CD4-positive, alpha-beta memory T cell (primary cell): ENCODE measurements around the gene ITGB4. TPM values are rescaled to one million over a fixed set of nuclear protein-coding genes. Genes with fewer than 3 reads are reported as not detected.
A peak's percentile ranks its signal among the peaks of the same experiment; 100 is the strongest.

Experiments
- CTCF ChIA-PET: fragments of 350-600 bp; sonication (Branson Sonifier 250); formaldehyde crosslinking; loops from one replicate; lab custom pipeline; 2021; ENCODE audit warnings: inconsistent platforms; ENCODE audit not compliant: partially characterized antibody; lab: Charles Lee
- POLR2A ChIA-PET: fragments of 350-600 bp; sonication (Branson Sonifier 250); formaldehyde crosslinking; loops from one replicate; lab custom pipeline; 2021; ENCODE audit not compliant: partially characterized antibody; lab: Charles Lee
- DNase-seq, 5 donors: peaks; one replicate each; pipeline versions ENCODE4 v3.0.0 to v3.0.0-alpha.2; 2020 to 2022; ENCODE audit warnings: mixed read lengths in 1 of 5
- H3K27ac ChIP-seq: one replicate; pipeline ENCODE4 v1.7.0; 2013; ENCODE audit warnings: low read depth, low read length
- H3K27me3 ChIP-seq: 2 replicates; pipeline ENCODE4 v1.7.0; 2013; ENCODE audit warnings: mild to moderate bottlenecking, low read length, moderate library complexity; ENCODE audit not compliant: insufficient read depth
- H3K36me3 ChIP-seq: 2 replicates; pipeline ENCODE4 v1.7.0; 2013; ENCODE audit warnings: mild to moderate bottlenecking, low read length, moderate library complexity; ENCODE audit not compliant: insufficient read depth
- H3K4me1 ChIP-seq: 2 replicates; pipeline ENCODE4 v1.7.0; 2013; ENCODE audit warnings: mild to moderate bottlenecking, low read length, moderate library complexity; ENCODE audit not compliant: insufficient read depth
- H3K4me3 ChIP-seq, 2 donors: one replicate each; pipeline ENCODE4 v1.7.0; 2013; ENCODE audit warnings: low read length in 2 of 2, mild to moderate bottlenecking in 1 of 2
- H3K9me3 ChIP-seq, 2 donors: one replicate each; pipeline ENCODE4 v1.7.0; 2013; ENCODE audit warnings: low read length in 2 of 2, control low read depth in 1 of 2; ENCODE audit not compliant: control insufficient read depth in 1 of 2
- H3K27ac Mint-ChIP-seq, 7 donors: one replicate each; pipeline ENCODE4 v1.8.0; 2020 to 2021; ENCODE audit warnings: mixed read lengths in 7 of 7, mild to moderate bottlenecking in 6 of 7, inconsistent platforms in 3 of 7, moderate library complexity in 3 of 7
- H3K27me3 Mint-ChIP-seq, 2 donors: one replicate each; pipeline ENCODE4 v1.8.0; 2020 to 2021; ENCODE audit warnings: mixed read lengths in 2 of 2
- H3K36me3 Mint-ChIP-seq, 2 donors: one replicate each; pipeline ENCODE4 v1.8.0; 2020 to 2021; ENCODE audit warnings: mixed read lengths in 2 of 2, inconsistent platforms in 1 of 2, mild to moderate bottlenecking in 1 of 2
- H3K4me1 Mint-ChIP-seq, 4 donors: one replicate each; pipeline ENCODE4 v1.8.0; 2020 to 2021; ENCODE audit warnings: mixed read lengths in 4 of 4, mild to moderate bottlenecking in 1 of 4
- H3K4me3 Mint-ChIP-seq, 8 donors: one replicate each; pipeline ENCODE4 v1.8.0; 2020 to 2021; ENCODE audit warnings: mixed read lengths in 8 of 8, mild to moderate bottlenecking in 7 of 8, moderate library complexity in 6 of 8, inconsistent platforms in 3 of 8
- H3K9me3 Mint-ChIP-seq, 8 donors: one replicate each; pipeline ENCODE4 v1.8.0; 2020 to 2021; ENCODE audit warnings: mixed read lengths in 8 of 8, mild to moderate bottlenecking in 5 of 8, inconsistent platforms in 3 of 8, moderate library complexity in 1 of 8
- intact Hi-C: fragments of 100-400 bp; cut with micrococcal nuclease; formaldehyde crosslinking; loops from one replicate; pipeline ENCODE4 v1.15.1; 2023
- polyA plus RNA-seq, 2 donors: library from polyadenylated mRNA; unstranded; fragments of 300-500 nt; fragmentation: Illumina TruSeq; gene quantifications; one replicate each; pipeline ENCODE4 v1.2.3, GENCODE V29; 2021
- total RNA-seq, 2 experiments: library from RNA; stranded (reverse); gene quantifications; one replicate each; pipeline ENCODE4 v1.2.3, GENCODE V29; 2021

Gene ITGB4
- total and polyA plus RNA-seq, 4 experiments from 2014 or later = 0.25 to 1.2 (median 0.79) TPM

DNA sequence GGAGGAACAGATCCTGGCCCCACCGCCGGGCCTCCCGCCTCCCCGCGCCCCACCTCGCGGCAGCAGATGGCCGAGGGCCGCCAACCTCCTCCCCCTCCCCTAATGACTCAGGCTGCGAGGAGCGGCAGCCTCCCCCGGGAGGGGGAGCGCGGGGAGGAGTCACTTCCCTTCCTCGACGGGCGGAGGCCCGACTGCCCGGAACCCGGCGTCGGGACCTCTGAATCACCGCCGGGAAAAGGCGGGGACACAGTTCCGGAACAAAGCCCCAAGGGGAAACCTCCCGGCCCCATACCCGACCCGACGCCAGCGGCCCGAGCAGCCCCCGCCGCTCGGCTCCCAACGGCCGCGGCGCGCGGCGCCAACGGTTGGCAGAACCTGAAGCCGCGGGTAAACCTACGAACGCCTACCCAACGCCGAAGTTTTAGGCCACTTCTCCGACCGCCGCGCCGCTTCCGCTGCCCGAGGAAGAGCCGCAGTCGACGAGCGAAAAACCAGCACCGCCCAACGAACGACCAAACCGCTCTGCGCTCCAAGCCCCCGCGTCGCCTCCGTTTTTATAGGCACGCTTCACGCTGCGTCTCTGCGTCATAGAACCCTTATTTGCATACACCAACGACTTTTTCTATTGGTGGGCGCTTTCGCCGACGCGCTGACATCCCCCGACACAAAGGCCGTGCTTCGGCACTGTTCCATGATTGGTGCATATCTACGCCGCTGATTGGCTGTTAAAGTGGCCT, 58.2 kb downstream of the ITGB4 start:
- Histone ChIP-seq H3K4me3 (peak overlapping the region; percentile 18 to 84), H3K27ac (peak overlapping the region; percentile 98), H3K4me1 (peaks cover 45% of the 10 kb centered on the region), H3K9me3 (no peaks in the 10 kb centered on the region), H3K27me3 (no peaks in the 10 kb centered on the region), H3K36me3 (peaks cover 31% of the 10 kb centered on the region)
- Mint-ChIP-seq H3K36me3 (peaks cover 28 to 44% of the 10 kb centered on the region in 2 donors), H3K9me3 (peaks cover 0 to 6% (median 1%) of the 10 kb centered on the region in 8 donors), H3K4me3 (peak overlapping the region; percentile 94 to 99 (median 98)), H3K27me3 (peaks cover 1 to 2% of the 10 kb centered on the region in 2 donors), H3K27ac (peak overlapping the region; percentile 96 to 100 (median 99)), H3K4me1 (peaks cover 32 to 70% (median 47%) of the 10 kb centered on the region in 4 donors)
- peak; percentile 94 to 98 (median 98) for DNase-seq
- intact Hi-C loops = loop anchor here (1.0 to 2.0 kb wide), 4 partner anchors 14 to 117 kb away; partner anchors contain the start of genes GALK1, TRIM65 and WBP2
- POLR2A ChIA-PET = interaction anchor here (0.6 to 16.6 kb wide), 30 partner anchors 7 to 781 kb away, joined by 3 to 556 read pairs (median 5); partner anchors contain the start of genes ACOX1, GALK1, MIF4GD and MRPL38
- CTCF ChIA-PET = interaction anchor here (0.7 to 7.4 kb wide), 11 partner anchors 14 to 117 kb away, joined by 3 to 56 read pairs (median 5); partner anchors contain the start of genes GALK1, TRIM65 and WBP2

DNA sequence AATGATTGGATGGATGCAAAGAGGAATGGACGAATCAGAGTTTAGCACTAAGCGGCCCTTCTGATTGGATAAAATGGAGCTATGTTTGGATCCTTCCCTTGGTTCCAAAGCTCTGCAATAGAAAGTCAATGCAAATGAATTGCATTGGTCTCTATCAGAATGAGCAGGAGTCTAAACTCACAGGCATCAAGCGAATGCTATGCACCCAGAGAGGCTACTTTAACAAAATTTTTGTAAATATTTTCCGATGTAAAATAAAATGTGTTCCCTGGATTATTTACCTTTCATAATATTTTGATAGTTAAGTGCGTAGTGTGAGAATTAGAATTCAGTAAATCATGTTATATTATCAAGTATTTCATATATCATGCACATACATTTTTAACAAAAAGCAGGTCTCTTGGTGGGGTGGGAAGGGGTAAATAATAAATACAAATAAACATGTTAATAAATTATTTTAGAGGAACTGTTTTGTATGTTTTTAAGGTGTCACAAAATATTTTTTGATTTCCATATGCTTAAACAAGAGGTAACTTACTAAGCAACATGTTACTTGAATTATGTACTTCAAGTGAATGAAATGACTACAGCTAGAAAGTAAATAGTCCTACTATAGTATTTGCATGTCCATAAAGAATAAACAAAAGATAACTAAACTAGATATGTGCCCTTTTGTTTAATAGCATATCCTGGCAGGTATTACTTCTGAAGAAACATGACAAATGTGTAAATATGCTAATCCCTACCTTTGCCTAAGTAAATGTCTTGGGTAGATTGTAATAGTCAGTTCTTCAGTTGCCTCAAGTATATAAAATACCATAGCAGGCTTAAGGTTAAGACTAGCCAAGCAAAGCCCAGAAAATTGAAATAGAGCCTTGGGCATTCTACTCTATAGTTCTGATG, 59.0 kb downstream of the ITGB4 start:
- peaks cover 0 to 6% (median 1%) of the 10 kb centered on the region in 8 donors for H3K9me3 Mint-ChIP-seq
- peaks cover 32 to 70% (median 49%) of the 10 kb centered on the region in 4 donors for H3K4me1 Mint-ChIP-seq
- Histone ChIP-seq H3K9me3 (no peaks in the 10 kb centered on the region), H3K4me3 (no peak overlapping the region), H3K27me3 (no peaks in the 10 kb centered on the region), H3K4me1 (peaks cover 48% of the 10 kb centered on the region), H3K27ac (peak overlapping the region; percentile 98), H3K36me3 (peaks cover 31% of the 10 kb centered on the region)
- H3K36me3 Mint-ChIP-seq = peaks cover 28 to 43% of the 10 kb centered on the region in 2 donors
- H3K4me3 Mint-ChIP-seq = peak overlapping the region; percentile 94 to 99 (median 98)
- H3K27me3 Mint-ChIP-seq = peaks cover 1 to 2% of the 10 kb centered on the region in 2 donors
- peak overlapping the region; percentile 90 to 100 (median 99) for H3K27ac Mint-ChIP-seq
- POLR2A ChIA-PET = interaction anchor here (0.5 to 16.6 kb wide), 30 partner anchors 9 to 780 kb away, joined by 3 to 556 read pairs (median 4); partner anchors contain the start of genes ACOX1, GALK1, MIF4GD and MRPL38
- CTCF ChIA-PET = interaction anchor here (0.7 to 1.7 kb wide), 8 partner anchors 15 to 116 kb away, joined by 3 to 9 read pairs (median 4); partner anchors contain the start of genes GALK1, TRIM65 and WBP2
- no peak for DNase-seq
- intact Hi-C loops = loop anchor here (1.0 to 2.0 kb wide), 4 partner anchors 15 to 117 kb away; partner anchors contain the start of genes GALK1, TRIM65 and WBP2

DNA sequence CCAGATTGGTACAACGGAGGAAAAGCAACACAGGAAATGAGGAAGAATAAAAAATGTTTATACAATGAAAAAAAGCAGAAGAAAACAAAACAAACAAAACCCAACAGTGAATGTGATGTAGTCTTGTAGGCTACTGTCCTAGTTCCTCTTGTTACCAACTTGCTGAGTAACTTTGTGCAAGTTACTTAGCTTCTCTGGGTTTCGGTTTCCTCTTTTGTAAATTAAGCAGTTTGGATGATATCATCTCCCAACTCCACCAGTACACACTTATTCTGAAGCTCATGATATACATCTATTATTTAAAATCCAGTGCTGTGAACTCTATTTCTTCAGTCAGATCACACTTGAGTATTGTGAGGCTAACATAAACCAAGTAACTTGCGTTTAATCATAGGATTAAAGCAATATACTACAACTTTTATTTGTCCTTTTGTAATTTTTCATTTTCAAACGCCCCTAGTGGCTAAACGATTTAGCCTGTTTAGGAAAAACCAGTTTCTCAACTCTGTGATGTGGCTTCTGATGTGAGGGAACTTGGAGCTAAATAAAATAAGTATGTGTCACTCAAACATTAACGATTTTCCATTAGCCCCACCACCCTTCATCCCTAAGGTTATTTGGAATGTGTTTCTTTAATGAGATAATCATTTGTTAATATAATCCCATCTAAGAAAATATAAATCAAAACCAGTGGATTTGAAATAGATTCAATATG, 62.0 kb downstream of the ITGB4 start:
- H3K4me1 Mint-ChIP-seq = peaks cover 28 to 62% (median 44%) of the 10 kb centered on the region in 4 donors
- H3K9me3 Mint-ChIP-seq = peaks cover 0 to 6% (median 1%) of the 10 kb centered on the region in 8 donors
- ChIA-PET POLR2A (interaction anchor here (0.6 to 16.6 kb wide), 21 partner anchors 7 to 615 kb away, joined by 3 to 556 read pairs (median 6); partner anchors contain the start of genes ACOX1, GALK1, MRPL38 and PRPSAP1), CTCF (interaction anchor here (0.7 to 2.8 kb wide), 20 partner anchors 9 to 122 kb away, joined by 3 to 29 read pairs (median 6); partner anchors contain the start of genes GALK1, MRPL38, TRIM47 and UNC13D)
- peak overlapping the region; percentile 2 to 45 for H3K4me3 ChIP-seq
- DNase-seq = peak in 4 of 5 donors; percentile 60 to 69 (median 67)
- H3K27me3 Mint-ChIP-seq = peaks cover 1 to 2% of the 10 kb centered on the region in 2 donors
- no peaks in the 10 kb centered on the region for H3K27me3 ChIP-seq
- peaks cover 51% of the 10 kb centered on the region for H3K4me1 ChIP-seq
- peaks cover 8% of the 10 kb centered on the region for H3K36me3 ChIP-seq
- H3K27ac Mint-ChIP-seq = peak overlapping the region; percentile 95 to 100 (median 99)
- H3K36me3 Mint-ChIP-seq = peaks cover 11 to 19% of the 10 kb centered on the region in 2 donors
- H3K4me3 Mint-ChIP-seq = peak overlapping the region; percentile 88 to 97 (median 94)
- intact Hi-C loops = no loop called here
- no peaks in the 10 kb centered on the region for H3K9me3 ChIP-seq
- H3K27ac ChIP-seq = peak overlapping the region; percentile 100

DNA sequence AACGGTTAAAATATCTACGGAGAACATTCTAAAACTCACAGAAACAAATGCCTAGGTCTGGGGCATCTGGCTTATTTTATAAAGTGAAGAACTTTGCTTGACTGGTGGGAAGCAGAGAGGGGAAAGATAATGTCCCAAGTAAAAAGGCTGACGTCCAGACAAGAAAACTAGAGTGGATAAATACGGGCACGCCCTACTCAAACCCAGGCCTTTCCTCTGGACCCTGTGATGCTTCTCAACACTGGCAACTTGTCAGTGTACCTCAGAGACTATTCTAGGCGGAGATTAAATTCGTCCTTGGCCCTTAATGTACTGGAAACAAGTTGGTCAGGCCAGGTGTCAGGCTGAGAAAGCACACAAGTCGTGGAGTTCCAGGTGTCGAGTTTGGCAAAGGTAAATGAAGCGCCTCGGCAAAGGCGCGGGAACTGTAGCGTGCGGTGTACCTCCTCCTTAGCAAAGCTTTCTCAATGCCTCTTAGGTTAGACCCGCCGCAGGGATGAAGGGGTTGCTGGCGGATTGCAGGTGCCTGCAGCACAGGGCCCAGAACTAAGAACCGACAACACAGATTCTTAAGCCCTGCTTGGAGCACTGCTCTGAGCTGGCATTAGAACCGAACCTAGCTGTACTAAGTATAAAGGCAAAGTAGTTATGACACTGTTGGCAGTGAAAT, 62.7 kb downstream of the ITGB4 start:
- ChIA-PET CTCF (interaction anchor here (1.0 to 2.8 kb wide), 21 partner anchors 8 to 121 kb away, joined by 3 to 29 read pairs (median 7); partner anchors contain the start of genes GALK1, MRPL38, TRIM47 and UNC13D), POLR2A (interaction anchor here (0.6 to 16.6 kb wide), 27 partner anchors 8 to 614 kb away, joined by 3 to 556 read pairs (median 6); partner anchors contain the start of genes ACOX1, GALK1, LLGL2 and MRPL38)
- Histone ChIP-seq H3K36me3 (peaks cover under 1% of the 10 kb centered on the region), H3K27me3 (no peaks in the 10 kb centered on the region), H3K4me1 (peaks cover 51% of the 10 kb centered on the region), H3K9me3 (no peaks in the 10 kb centered on the region), H3K27ac (peak overlapping the region; percentile 100), H3K4me3 (peak overlapping the region; percentile 66 to 79)
- Mint-ChIP-seq H3K9me3 (peaks cover 0 to 5% (median 1%) of the 10 kb centered on the region in 8 donors), H3K4me1 (peaks cover 26 to 55% (median 42%) of the 10 kb centered on the region in 4 donors), H3K27me3 (peaks cover 1 to 2% of the 10 kb centered on the region in 2 donors), H3K27ac (peak overlapping the region; percentile 95 to 100 (median 99)), H3K4me3 (peak overlapping the region; percentile 88 to 97 (median 94)), H3K36me3 (peaks cover 4 to 12% of the 10 kb centered on the region in 2 donors)
- intact Hi-C loops = loop anchor here (1.0 to 2.0 kb wide), 2 partner anchors 71 to 195 kb away; partner anchors contain the start of genes ACOX1, TEN1 and WBP2
- peak in 1 of 5 donors; percentile 57 for DNase-seq

DNA sequence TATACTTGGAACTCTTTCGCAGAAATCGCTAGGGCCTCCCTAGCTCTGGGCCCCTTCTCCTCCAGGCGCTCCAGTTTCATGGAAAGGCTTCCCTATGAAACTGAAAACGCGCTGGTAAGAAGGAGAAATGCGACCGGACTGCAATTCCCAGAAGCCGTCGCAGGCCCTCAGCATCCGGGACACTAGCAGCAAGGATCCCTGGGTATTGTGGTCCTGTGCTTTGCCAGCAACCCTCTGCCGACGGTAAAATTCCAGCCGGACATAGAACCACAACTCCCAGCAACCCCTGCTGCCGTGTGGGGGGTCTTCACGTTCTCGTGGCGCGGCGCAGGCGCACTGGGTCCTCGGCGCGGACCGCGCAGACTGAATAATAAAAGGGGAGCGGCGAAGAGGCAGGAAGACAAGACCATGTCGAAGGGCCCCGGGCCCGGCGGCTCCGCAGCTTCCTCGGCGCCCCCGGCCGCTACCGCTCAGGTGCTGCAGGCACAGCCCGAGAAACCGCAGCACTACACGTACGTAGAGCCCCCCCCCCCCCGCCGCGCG, 63.3 kb downstream of the ITGB4 start, which contains the start of gene UNK:
Gene UNK (plus strand): TSS at position 334 of the 543 bp plus-strand sequence. CDS start 75 bp downstream, at position 409.
- Histone ChIP-seq H3K4me1 (peaks cover 51% of the 10 kb centered on the region), H3K9me3 (no peaks in the 10 kb centered on the region), H3K27me3 (no peaks in the 10 kb centered on the region), H3K4me3 (peak within 1 kb of the TSS; percentile 66 to 83), H3K27ac (peak within 1 kb of the TSS; percentile 100), H3K36me3 (no peaks in the 10 kb centered on the region)
- peaks cover 0 to 3% (median under 1%) of the 10 kb centered on the region in 8 donors for H3K9me3 Mint-ChIP-seq
- peak; percentile 97 to 98 (median 98) for DNase-seq
- ChIA-PET CTCF (interaction anchor here (1.4 to 2.8 kb wide), 9 partner anchors 9 to 111 kb away, joined by 4 to 29 read pairs (median 10); partner anchors contain the start of genes GALK1, TRIM47, UNC13D and WBP2), POLR2A (interaction anchor here (0.6 to 16.6 kb wide), 23 partner anchors 9 to 942 kb away, joined by 3 to 556 read pairs (median 8); partner anchors contain the start of genes GALK1, JMJD6, LLGL2 and METTL23)
- peaks cover 2 to 10% of the 10 kb centered on the region in 2 donors for H3K36me3 Mint-ChIP-seq
- peaks cover under 1 to 2% of the 10 kb centered on the region in 2 donors for H3K27me3 Mint-ChIP-seq
- peaks cover 26 to 53% (median 42%) of the 10 kb centered on the region in 4 donors for H3K4me1 Mint-ChIP-seq
- intact Hi-C loops = loop anchor here (1.0 to 2.0 kb wide), 3 partner anchors 43 to 194 kb away; partner anchors contain the start of genes ACOX1, TEN1 and WBP2
- H3K4me3 Mint-ChIP-seq = peak within 1 kb of the TSS; percentile 88 to 97 (median 94)
- peak within 1 kb of the TSS; percentile 95 to 100 (median 99) for H3K27ac Mint-ChIP-seq
